Nephron progenitor cell (in vitro differentiated cells): ENCODE measurements around the gene TNIP1.

Source experiments
- DNase-seq: peaks from one replicate; pipeline ENCODE4 v3.0.0; 2021
- H3K27ac Mint-ChIP-seq: 2 replicates; pipeline ENCODE4 v1.8.0; 2021; ENCODE audit warnings: mild to moderate bottlenecking, moderate library complexity, mixed read lengths
- H3K27me3 Mint-ChIP-seq: 2 replicates; pipeline ENCODE4 v1.8.0; 2021; ENCODE audit warnings: mild to moderate bottlenecking, low read depth, mixed read lengths; ENCODE audit not compliant: poor library complexity
- H3K36me3 Mint-ChIP-seq: 2 replicates; pipeline ENCODE4 v1.8.0; 2021; ENCODE audit warnings: low read depth, mixed read lengths
- H3K4me1 Mint-ChIP-seq: 2 replicates; pipeline ENCODE4 v1.8.0; 2021; ENCODE audit warnings: mixed read lengths
- H3K4me3 Mint-ChIP-seq: 2 replicates; pipeline ENCODE4 v1.8.0; 2021; ENCODE audit warnings: mild to moderate bottlenecking, moderate library complexity, mixed read lengths
- H3K9me3 Mint-ChIP-seq: 2 replicates; pipeline ENCODE4 v1.8.0; 2021; ENCODE audit warnings: mild to moderate bottlenecking, moderate library complexity, mixed read lengths
- TF ChIP-seq, protein P1 (sequence below): fragments of 200-600 bp; sonication (generic); IDR thresholded peaks from 2 replicates; pipeline ENCODE4 v1.5.0; 2021; ENCODE audit warnings: antibody characterized with exemption

The TNIP1 gene

DNA sequence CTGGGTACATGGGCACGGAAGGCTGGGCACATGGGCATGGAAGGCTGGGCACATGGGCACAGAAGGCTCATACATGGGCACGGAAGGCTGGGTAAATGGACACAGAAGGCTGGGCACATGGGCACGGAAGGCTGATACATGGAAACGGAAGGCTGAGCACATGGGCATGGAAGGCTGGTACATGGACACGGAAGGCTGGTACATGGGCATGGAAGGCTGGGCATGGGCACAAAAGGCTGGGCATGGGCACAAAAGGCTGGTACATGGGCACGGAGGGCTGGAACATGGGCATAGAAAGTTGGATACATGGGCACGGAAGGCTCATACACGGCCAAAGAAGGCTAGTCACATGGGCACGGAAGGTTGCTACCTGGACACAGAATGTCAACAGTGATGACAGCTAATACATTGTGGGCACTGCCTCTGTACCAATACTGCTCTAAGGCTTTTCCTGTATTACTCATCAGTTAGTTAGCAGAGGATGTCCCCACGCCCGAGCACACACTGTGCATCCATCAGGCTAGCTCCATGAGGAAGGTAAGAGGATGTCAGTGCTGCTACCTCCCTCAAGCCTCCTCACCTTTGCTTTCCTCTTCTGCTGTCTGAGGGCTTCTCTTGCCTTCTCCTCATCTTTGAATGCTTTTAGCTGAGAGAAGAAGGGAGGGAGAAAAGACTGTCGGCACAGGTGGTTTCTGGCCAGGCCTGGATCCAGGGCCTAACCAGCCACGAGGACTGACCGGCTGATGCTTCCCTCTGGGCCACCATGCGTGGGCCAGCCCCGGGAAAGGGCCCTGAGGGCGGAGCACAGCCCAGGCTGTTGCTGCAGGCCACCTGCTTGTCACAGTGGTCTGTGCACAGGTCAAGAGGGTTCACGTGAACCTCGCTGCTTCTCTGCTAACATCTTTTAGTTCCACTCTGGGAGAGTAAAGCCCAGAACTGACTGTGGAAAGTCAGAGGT is 46.1 kb downstream of the TNIP1 start:
- no peak for DNase-seq
- H3K4me3 Mint-ChIP-seq, result no peak overlapping the region
- H3K36me3 Mint-ChIP-seq, result peaks cover 73% of the 10 kb centered on the region
- peak overlapping the region; percentile 77 for H3K27ac Mint-ChIP-seq
- H3K27me3 Mint-ChIP-seq, result no peaks in the 10 kb centered on the region
- TF ChIP-seq, protein P1, sequence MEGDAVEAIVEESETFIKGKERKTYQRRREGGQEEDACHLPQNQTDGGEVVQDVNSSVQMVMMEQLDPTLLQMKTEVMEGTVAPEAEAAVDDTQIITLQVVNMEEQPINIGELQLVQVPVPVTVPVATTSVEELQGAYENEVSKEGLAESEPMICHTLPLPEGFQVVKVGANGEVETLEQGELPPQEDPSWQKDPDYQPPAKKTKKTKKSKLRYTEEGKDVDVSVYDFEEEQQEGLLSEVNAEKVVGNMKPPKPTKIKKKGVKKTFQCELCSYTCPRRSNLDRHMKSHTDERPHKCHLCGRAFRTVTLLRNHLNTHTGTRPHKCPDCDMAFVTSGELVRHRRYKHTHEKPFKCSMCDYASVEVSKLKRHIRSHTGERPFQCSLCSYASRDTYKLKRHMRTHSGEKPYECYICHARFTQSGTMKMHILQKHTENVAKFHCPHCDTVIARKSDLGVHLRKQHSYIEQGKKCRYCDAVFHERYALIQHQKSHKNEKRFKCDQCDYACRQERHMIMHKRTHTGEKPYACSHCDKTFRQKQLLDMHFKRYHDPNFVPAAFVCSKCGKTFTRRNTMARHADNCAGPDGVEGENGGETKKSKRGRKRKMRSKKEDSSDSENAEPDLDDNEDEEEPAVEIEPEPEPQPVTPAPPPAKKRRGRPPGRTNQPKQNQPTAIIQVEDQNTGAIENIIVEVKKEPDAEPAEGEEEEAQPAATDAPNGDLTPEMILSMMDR, result no peak
- H3K9me3 Mint-ChIP-seq, result no peaks in the 10 kb centered on the region
- H3K4me1 Mint-ChIP-seq, result peaks cover 20% of the 10 kb centered on the region

DNA sequence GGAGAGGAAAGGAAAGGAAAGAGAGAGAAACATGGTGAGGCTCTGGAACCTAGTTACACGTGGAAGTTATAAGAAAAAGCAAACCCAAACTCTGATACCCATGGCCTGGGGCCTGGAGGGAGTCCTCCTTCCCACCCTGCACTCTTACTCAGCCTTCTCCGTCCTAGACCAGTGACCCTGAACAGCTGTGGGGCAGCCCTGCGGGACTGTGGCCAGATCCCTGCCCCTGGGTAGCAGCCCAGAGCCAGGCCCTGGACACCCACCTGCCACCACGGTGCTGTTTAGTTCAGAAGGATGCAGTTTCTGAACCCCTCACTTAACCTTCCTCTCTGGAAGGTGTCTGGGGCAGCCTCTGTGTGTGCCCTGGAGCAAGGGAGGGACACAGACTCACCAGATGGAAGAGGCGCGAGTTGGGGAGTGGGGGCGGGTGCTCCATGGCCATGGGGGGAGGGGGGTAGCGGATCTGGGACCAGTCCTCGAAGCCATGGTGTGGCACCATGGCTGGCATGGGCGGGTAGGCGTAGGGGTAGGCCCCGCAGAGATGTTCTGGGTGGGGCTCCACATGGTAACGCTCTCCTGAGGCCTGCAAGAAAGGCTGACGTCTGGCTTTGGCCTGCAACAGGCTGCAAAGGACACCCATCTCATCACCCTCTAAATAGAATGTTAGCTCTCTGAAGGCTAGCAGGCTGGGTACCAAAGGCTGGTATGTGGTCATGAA is 47.5 kb downstream of the TNIP1 start:
- no peak overlapping the region for H3K27ac Mint-ChIP-seq
- H3K36me3 Mint-ChIP-seq, result peaks cover 80% of the 10 kb centered on the region
- no peaks in the 10 kb centered on the region for H3K27me3 Mint-ChIP-seq
- no peak overlapping the region for H3K4me3 Mint-ChIP-seq
- peaks cover 15% of the 10 kb centered on the region for H3K4me1 Mint-ChIP-seq
- DNase-seq, result no peak
- TF ChIP-seq, protein P1, result no peak
- no peaks in the 10 kb centered on the region for H3K9me3 Mint-ChIP-seq

DNA sequence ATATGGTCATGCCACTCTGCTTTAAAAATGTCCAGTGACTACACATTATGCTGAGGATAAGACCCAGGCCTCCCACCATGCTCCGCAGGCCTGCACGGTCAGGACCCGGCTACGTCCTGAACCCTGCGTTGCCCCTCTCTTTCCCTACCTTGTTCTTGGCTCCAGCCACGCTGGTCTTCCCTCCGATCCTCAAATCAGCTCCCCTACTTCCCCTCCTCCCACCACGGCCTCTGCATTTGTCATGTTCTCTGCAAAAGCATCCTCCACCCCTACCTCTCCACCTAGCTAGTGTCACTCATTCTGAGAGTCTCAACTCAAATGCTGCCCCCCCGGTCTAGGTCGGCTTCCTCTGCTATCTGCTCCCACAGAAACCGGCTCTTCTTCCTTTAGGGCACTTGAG is 49.3 kb downstream of the TNIP1 start:
- Mint-ChIP-seq H3K4me1 (peaks cover 6% of the 10 kb centered on the region), H3K36me3 (peaks cover 84% of the 10 kb centered on the region), H3K9me3 (no peaks in the 10 kb centered on the region), H3K4me3 (no peak overlapping the region), H3K27ac (peak overlapping the region; percentile 11), H3K27me3 (no peaks in the 10 kb centered on the region)
- TF ChIP-seq, protein P1, result no peak
- DNase-seq, result no peak

DNA sequence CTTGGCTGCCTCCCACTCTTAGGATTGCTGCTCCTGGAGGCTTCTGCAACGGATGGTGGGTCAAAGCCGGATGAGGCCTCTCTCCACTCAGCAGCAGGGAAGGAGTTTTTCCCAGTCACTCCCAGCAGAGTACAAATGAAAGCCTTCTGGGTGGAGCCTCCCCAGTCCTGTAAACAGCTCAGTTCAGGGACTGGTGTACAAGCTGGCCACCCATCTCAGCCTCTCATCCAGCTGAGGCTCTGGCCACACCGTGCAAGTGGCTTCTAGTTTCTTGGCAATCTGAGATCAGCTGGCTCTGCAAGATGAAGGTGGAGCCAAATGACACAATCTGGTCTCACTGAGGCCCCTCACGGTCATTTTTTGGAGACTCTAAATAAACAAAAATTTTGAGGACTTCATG is 50.5 kb downstream of the TNIP1 start:
- no peak overlapping the region for H3K27ac Mint-ChIP-seq
- no peaks in the 10 kb centered on the region for H3K9me3 Mint-ChIP-seq
- peaks cover 14% of the 10 kb centered on the region for H3K4me1 Mint-ChIP-seq
- TF ChIP-seq, protein P1, result no peak
- DNase-seq, result no peak
- no peaks in the 10 kb centered on the region for H3K27me3 Mint-ChIP-seq
- H3K36me3 Mint-ChIP-seq, result peaks cover 89% of the 10 kb centered on the region
- H3K4me3 Mint-ChIP-seq, result no peak overlapping the region

DNA sequence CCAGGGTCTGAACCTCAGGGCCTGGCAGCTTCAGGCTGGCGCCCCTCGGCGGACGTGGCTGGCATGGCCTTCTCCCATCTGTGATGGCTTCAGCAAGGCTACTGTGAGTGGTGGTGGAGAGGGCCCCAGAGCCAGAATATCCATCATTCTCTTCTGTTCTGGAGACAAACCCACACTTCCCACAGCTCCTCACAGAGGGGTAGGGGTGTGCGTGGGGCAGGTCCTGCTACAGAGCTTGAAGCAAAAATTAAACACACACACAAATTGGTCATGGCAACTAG is 50.8 kb downstream of the TNIP1 start:
- peaks cover 14% of the 10 kb centered on the region for H3K4me1 Mint-ChIP-seq
- H3K36me3 Mint-ChIP-seq, result peaks cover 85% of the 10 kb centered on the region
- TF ChIP-seq, protein P1, result no peak
- H3K27me3 Mint-ChIP-seq, result peaks cover 2% of the 10 kb centered on the region
- no peak for DNase-seq
- H3K9me3 Mint-ChIP-seq, result no peaks in the 10 kb centered on the region
- no peak overlapping the region for H3K27ac Mint-ChIP-seq
- H3K4me3 Mint-ChIP-seq, result no peak overlapping the region
